GM19324 (cell line): Measurements from ENCODE around the gene ZNF598.
"Not testable (repeated sequence)": the region's sequence is repeated elsewhere in the genome, so short reads cannot be mapped to it uniquely, and the experiment has no call there.

ENCODE experiments used
- ATAC-seq: cut with Tn5 transposase; IDR thresholded peaks from one replicate; pipeline ENCODE4 v1.9.1; 2021; ENCODE audit warnings: mild to moderate bottlenecking, moderate library complexity; ENCODE audit not compliant: unreplicated experiment, low FRiP score

Gene ZNF598

GRCh38 chr16:2028620-2029220 is 19.1 kb upstream of the ZNF598 start:
- ATAC-seq = no peak

GRCh38 chr16:2028146-2028545 is 18.5 kb upstream of the ZNF598 start:
- no peak for ATAC-seq

- ATAC-seq = no peak
These were observed 17.7 kb upstream of the ZNF598 start for GRCh38 chr16:2027024-2028010.

- no peak for ATAC-seq
These were observed 16.9 kb upstream of the ZNF598 start, which contains the start of gene NHERF2 for GRCh38 chr16:2026461-2027023. Gene NHERF2 (plus strand): TSS chr16:2026902. CDS start chr16:2027006, 104 bp downstream.

GRCh38 chr16:2025878-2026460 is 16.3 kb upstream of the ZNF598 start:
- ATAC-seq = no peak

GRCh38 chr16:2025251-2025650 is 15.6 kb upstream of the ZNF598 start:
- no peak for ATAC-seq

GRCh38 chr16:2024032-2024420 is 14.4 kb upstream of the ZNF598 start:
- ATAC-seq = no peak

GRCh38 chr16:2023092-2024031 is 13.7 kb upstream of the ZNF598 start:
- ATAC-seq = peak; percentile 69

GRCh38 chr16:2022723-2023091 is 13.1 kb upstream of the ZNF598 start:
- ATAC-seq = peak; percentile 16

- no peak for ATAC-seq
These were observed 10.6 kb upstream of the ZNF598 start for GRCh38 chr16:2019921-2020831.

GRCh38 chr16:2019518-2019920 is 9.9 kb upstream of the ZNF598 start, which contains the start of gene NPW:
Gene NPW (plus strand): TSS chr16:2019785.
- ATAC-seq = no peak

GRCh38 chr16:2016407-2016922 is 6.8 kb upstream of the ZNF598 start:
- no peak for ATAC-seq

GRCh38 chr16:2015947-2016208 is 6.3 kb upstream of the ZNF598 start:
- no peak for ATAC-seq

GRCh38 chr16:2015117-2015946 is 5.7 kb upstream of the ZNF598 start:
- no peak for ATAC-seq

GRCh38 chr16:2013527-2013926 is 3.9 kb upstream of the ZNF598 start:
- no peak for ATAC-seq

GRCh38 chr16:2011726-2012125 is 2.1 kb upstream of the ZNF598 start:
- not testable (repeated sequence) for ATAC-seq

GRCh38 chr16:2009164-2009711 is 383 bp downstream of the ZNF598 start:
- ATAC-seq = peak; percentile 41
